Stimulated activated CD4-positive, alpha-beta T cell treated with anti-CD3 and anti-CD28 coated beads, Interleukin-4, amount 100 ng/mL, for 4 hours (primary cell): ENCODE measurements around the gene PNCK.
"Not testable (repeated sequence)": the region's sequence is repeated elsewhere in the genome, so short reads cannot be mapped to it uniquely, and the experiment has no call there.

Experiments
- DNase-seq, 2 experiments: peaks; one replicate each; pipeline ENCODE4 v3.0.0-alpha.2; 2020

The PNCK gene

GRCh38 chrX:153697924-153698865 is 24.6 kb upstream of the PNCK start:
- DNase-seq = no peak

DNA sequence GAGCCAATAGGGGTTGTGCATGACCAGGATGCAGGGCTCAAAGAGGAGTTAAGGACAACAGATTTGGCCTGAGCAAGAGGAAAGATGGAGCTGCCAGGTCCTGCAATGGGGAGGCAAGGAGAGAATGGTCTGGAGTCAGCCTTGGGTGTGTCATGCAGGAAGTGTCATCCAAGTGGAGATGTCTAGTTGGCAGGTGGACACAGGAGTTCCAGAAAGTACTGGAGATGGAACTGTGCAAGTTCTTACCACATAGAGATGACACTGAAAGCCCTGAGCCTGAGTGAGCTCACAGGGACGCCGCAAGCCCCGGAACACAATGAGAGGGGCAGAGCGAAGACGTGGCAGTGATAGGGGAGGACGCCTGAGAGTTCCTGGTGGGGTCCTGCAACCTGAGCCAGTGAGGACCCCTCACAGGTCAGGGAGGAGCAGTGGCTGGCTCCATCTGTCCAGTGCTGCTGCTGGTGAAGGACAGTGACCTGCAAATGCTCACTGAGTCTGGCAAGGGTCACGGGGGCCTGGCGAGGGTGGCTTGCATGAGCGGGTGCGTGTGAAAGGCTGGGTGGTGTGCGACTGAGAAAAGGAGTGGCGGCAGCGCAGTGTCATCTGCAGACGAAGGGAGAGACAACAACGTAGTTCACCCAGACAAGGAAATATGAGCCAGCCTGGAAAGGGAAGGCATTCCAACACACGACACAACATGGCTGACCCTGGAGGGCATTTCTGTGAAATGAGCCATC is 23.5 kb upstream of the PNCK start:
- not testable (repeated sequence) for DNase-seq

DNA sequence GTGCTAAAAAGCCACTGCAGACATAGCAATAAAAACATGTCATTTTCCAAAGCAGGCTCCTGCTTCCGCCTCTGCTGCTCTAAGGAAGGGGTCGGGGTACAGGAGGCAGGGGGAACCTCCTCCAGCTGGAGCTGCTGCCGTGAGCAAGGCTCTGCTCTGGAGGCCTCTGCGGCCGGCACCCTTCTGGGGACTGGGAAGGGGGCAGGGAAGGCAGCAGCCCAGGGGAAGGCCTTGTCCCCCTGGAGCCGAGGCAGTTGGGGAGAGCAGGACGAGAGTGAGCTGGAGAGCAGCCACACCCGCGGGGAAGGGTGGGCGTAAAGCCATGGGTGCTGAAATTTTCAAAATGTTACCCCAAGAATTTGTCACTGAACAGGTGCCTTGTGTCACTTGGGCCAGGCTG is 22.9 kb upstream of the PNCK start:
- DNase-seq = not testable (repeated sequence)

DNA sequence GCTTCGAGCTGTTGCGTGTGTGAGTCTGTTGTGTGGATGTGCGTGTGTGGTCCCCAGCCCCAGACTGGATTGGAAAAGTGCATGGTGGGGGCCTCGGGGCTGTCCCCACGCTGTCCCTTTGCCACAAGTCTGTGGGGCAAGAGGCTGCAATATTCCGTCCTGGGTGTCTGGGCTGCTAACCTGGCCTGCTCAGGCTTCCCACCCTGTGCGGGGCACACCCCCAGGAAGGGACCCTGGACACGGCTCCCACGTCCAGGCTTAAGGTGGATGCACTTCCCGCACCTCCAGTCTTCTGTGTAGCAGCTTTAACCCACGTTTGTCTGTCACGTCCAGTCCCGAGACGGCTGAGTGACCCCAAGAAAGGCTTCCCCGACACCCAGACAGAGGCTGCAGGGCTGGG is 22.5 kb upstream of the PNCK start:
- no peak for DNase-seq

- no peak for DNase-seq
Measured at GRCh38 chrX:153694687-153695270, 21.2 kb upstream of the PNCK start.

DNA sequence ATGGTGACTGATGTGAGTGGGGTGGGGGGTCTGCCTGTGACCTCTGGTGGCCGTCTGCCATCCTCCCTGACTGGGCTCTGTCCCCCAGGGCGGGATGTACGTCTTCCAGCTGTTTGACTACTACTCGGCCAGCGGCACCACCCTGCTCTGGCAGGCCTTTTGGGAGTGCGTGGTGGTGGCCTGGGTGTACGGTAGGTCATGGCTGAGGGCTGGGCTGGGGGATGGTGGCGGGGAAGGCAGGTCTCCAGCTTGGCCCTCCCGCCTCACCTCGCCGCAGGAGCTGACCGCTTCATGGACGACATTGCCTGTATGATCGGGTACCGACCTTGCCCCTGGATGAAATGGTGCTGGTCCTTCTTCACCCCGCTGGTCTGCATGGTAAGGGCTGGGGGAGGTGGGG is 20.6 kb upstream of the PNCK start:
- not testable (repeated sequence) for DNase-seq

- no peak for DNase-seq
Measured at GRCh38 chrX:153693216-153694086, 19.8 kb upstream of the PNCK start.

DNA sequence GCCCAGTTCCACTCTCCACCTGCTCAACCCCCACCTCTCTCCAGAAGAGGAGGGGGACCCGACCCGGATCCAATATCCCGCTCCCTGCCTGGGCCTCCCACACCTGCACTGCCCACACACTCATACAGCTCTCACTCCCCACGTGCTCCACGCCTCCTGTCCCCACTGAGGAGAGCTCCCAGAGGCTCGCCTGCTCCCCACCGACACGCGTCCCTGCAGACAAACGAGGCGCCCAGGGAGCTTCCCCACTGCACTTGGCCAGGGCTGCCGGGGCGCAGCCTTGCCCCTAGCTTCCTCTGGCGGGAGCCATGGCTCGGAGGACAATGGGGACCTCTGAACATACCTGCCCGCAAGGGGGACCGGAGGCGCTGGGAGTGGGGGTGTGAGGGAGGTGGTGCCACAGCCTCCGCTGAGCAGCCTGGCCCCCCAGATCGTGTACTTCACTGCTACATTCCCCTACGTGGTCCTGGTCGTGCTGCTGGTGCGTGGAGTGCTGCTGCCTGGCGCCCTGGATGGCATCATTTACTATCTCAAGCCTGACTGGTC is 19.1 kb upstream of the PNCK start:
- DNase-seq = no peak

DNA sequence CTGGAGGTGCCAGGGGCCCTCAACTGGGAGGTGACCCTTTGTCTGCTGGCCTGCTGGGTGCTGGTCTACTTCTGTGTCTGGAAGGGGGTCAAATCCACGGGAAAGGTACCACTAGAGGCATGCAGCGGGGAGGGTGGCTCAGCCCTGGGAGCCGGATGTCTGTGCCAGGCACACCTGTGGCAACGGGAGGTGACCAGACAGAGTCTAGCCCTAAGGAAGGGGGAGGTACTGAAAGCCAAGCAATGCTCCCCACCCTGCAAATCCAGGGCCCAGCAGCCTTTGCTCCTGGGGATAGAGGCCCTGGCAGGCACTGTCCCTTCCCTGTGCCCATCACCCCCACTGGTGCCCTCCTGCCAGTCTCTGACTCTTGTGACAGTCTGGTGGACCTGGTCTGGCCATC is 18.4 kb upstream of the PNCK start:
- no peak for DNase-seq

DNA sequence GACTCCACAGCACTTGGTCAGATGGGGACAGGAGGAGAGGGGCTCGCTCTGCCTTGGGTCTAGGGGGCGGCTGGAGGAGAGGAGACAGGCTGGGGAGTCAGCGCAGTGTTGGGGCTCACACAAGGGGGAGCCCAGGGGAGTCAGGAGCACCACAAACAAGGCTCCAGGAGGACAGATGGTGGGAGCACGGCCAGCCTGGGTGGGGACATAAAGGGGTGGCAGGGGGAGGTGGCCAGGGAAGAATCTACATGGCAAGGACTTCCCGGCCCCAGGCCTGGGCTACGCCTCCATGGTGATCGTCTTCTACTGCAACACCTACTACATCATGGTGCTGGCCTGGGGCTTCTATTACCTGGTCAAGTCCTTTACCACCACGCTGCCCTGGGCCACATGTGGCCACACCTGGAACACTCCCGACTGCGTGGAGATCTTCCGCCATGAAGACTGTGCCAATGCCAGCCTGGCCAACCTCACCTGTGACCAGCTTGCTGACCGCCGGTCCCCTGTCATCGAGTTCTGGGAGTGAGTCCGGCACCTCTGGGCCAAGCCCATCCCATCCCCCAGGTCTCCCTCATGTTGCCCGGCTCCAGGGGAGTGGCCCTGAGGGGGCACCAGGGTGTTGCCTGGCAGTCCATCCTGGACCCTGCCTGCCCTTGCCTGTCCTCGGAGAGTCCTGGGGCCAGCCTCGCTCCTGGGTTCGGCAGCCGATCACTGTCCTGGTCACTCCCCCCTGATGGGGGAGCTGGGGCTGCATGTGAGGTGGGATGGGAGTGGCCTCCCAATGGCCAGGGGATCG is 17.6 kb upstream of the PNCK start:
- not testable (repeated sequence) for DNase-seq

DNA sequence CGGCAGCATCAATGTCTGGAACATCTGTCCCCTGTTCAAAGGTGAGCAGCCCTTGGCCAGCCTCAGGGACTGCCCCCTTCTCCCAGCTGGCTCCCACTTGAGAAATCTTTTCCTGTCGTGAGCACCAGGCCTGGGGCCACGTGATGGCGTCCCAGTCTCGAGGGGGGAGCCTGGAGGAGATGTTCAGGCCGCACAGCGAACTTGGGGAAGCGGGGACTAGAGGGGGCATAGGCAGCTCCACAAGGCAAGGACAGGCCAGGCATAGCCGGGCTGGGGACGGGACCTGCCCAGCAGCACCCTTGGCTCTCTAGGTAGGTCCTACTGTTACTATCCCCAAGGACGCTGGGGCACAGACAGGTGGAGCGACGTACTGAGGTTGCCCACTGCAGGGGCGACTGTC is 16.9 kb upstream of the PNCK start:
- no peak for DNase-seq

DNA sequence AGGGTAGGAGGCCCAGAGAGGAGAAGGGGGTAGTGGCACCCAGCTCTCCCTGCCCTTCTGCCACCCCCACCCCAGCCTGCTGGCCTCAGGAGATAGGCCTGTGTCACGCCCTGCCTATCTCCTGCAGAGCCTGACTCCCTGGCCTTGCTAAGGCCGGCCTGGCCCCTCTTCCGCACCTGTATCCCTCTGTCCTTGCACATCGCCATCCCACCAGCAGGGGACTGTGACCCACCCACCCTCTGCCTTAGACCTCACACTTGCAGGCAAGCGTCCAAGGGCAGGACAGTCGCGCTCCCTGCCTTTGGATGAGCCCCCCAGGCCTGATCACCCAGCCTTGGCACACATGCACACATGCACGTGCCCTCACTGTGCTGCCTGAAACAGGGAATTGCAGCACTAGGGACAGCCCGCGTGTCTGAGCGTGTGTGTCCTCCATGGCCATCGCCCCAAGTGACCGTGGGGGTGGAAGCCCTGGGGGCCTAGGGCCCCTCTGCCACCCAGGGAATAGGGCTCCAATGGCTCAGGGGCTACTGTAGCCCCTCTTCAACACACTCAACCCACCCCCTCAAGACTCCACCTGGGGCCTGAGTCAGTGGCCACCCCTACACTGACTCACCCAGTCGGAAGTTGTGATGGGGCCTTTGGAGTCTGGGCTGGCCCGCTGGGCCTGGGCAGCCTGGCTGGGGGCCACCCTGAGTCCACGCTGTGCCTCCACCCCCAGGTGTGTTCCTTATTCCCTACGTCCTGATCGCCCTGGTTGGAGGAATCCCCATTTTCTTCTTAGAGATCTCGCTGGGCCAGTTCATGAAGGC is 16.2 kb upstream of the PNCK start:
- DNase-seq = no peak

- no peak for DNase-seq
Measured at GRCh38 chrX:153688911-153689590, 15.4 kb upstream of the PNCK start.

GRCh38 chrX:153688506-153688905 is 14.9 kb upstream of the PNCK start:
- no peak for DNase-seq

DNA sequence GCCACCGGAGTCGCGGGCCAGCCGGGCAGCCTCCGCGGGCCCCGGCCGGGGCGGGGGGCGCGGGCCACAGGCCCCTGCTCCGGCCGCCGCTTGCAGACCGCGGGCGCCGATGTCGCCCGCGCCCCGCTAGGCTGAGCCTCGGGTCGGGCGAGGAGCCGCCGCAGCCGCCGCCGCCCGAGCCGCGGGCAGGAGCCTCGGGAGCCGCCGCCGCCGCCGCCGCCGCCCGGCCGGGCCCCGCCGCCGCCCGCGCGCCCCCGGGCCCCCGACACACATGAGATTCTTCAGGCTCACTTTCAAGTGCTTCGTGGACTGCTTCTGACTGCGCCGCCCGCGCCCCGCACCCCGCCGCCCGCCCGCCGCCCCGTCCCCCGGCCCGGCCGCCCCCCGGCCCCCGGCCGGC is 14.5 kb upstream of the PNCK start:
- no peak for DNase-seq

- peak; percentile 20 to 38 for DNase-seq
Measured at GRCh38 chrX:153687121-153688039, 13.8 kb upstream of the PNCK start, which contains the start of gene SLC6A8. Gene SLC6A8 (plus strand): TSS chrX:153687926. CDS start chrX:153688575, 649 bp downstream.

DNA sequence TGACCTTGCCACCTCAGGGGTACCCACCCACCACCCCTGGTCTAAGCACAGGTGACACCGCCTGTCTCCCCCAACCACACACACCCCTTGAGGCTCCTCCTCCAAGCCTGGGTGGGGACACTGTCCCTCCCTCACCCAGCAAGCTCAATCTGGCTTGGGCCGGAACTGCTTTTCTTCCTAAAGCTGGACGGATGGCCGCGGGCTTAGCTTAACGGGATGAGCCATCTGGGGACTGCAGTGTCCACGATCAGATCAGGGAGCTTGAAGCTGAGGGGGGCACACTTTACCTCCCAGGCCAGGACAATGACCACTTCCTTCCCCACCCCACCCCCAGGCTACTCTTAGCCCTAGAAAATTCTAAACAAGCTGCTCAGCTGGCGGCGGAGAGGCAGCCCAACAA is 13.1 kb upstream of the PNCK start:
- no peak for DNase-seq
